ENCODE data around the gene COPG2.
"Not testable (repeated sequence)": the region's sequence is repeated elsewhere in the genome, so short reads cannot be mapped to it uniquely, and the experiment has no call there.

The COPG2 gene

DNA sequence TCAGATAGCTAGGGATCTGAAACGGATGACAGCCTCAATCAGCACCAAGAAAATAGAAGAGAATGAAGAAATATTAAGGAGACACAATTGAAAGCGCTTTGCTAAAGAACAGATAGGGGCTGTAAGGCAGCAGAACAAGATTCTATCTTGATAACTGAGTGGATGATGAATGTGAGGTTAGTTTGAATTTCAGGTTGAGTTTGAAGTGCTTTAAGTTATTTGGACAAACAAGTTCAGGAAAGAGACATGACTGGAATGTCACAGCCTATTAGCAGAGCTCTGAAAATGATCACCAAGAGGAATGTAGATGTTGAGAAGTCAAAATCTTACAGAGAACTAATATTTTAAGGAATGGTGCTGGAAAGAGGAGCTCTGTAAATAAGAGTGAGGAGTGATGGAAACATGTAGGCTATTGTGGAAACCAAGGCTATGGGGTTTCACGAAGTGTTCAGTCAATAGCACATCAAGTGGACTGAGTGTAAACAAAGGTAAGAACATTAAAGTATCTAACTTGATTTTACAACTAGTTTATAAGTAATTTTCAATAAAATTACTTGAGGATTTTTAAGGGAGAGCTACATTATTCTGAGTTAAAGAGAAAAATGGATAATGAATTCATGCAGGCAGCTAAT lies 115.0 kb downstream of the COPG2 start:
- no peak for ATAC-seq (ENCODE audit: low read depth)
- no peak overlapping the region for H3K27ac ChIP-seq (ENCODE audit: poor library complexity, severe bottlenecking)
- peaks cover 8% of the 10 kb centered on the region; the same call in 1 of the 2 replicates for H3K36me3 ChIP-seq (ENCODE audit: low read depth)
- no peak for DNase-seq (ENCODE audit: low spot score)
- H3K4me3 ChIP-seq (ENCODE audit: severe bottlenecking): no peak overlapping the region
- no peaks in the 10 kb centered on the region for H3K27me3 ChIP-seq (ENCODE audit: insufficient read depth, poor library complexity, severe bottlenecking)
- H3K9me3 ChIP-seq (ENCODE audit: severe bottlenecking): no peaks in the 10 kb centered on the region
- H3K4me1 ChIP-seq (ENCODE audit: insufficient read depth, poor library complexity, severe bottlenecking): no peaks in the 10 kb centered on the region
- TF ChIP-seq, protein P1, sequence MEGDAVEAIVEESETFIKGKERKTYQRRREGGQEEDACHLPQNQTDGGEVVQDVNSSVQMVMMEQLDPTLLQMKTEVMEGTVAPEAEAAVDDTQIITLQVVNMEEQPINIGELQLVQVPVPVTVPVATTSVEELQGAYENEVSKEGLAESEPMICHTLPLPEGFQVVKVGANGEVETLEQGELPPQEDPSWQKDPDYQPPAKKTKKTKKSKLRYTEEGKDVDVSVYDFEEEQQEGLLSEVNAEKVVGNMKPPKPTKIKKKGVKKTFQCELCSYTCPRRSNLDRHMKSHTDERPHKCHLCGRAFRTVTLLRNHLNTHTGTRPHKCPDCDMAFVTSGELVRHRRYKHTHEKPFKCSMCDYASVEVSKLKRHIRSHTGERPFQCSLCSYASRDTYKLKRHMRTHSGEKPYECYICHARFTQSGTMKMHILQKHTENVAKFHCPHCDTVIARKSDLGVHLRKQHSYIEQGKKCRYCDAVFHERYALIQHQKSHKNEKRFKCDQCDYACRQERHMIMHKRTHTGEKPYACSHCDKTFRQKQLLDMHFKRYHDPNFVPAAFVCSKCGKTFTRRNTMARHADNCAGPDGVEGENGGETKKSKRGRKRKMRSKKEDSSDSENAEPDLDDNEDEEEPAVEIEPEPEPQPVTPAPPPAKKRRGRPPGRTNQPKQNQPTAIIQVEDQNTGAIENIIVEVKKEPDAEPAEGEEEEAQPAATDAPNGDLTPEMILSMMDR (IDR thresholded peaks at IDR 0.05; ENCODE audit: poor library complexity, severe bottlenecking): no peak

DNA sequence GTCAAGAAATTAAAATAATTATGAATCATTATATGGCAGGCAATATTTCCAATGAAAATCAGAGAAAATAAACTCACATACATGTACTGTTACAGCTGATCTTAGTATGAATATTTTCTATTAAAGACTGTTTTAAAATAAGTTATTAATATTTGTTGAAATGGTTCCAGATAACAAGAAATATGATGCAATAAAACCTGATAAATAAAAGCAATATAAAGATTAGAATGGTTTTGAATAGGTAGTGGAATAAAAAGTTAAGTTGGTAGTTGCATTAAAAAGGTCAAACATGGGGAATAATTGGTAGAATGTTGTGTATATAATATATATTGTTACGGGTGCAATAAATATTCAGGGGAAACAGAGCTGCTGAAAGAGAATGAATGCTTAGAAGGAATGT lies 124.2 kb downstream of the COPG2 start:
- Histone ChIP-seq H3K27me3 (ENCODE audit: insufficient read depth, poor library complexity, severe bottlenecking) (no peaks in the 10 kb centered on the region), H3K9me3 (ENCODE audit: severe bottlenecking) (no peaks in the 10 kb centered on the region), H3K36me3 (ENCODE audit: low read depth) (peaks cover 2% of the 10 kb centered on the region; the same call in 1 of the 2 replicates), H3K4me3 (ENCODE audit: severe bottlenecking) (no peak overlapping the region), H3K4me1 (ENCODE audit: insufficient read depth, poor library complexity, severe bottlenecking) (no peaks in the 10 kb centered on the region), H3K27ac (ENCODE audit: poor library complexity, severe bottlenecking) (no peak overlapping the region)
- ATAC-seq (ENCODE audit: low read depth) (no peak), DNase-seq (ENCODE audit: low spot score) (no peak)
- TF ChIP-seq, protein P1 (IDR thresholded peaks at IDR 0.05; ENCODE audit: poor library complexity, severe bottlenecking): no peak

DNA sequence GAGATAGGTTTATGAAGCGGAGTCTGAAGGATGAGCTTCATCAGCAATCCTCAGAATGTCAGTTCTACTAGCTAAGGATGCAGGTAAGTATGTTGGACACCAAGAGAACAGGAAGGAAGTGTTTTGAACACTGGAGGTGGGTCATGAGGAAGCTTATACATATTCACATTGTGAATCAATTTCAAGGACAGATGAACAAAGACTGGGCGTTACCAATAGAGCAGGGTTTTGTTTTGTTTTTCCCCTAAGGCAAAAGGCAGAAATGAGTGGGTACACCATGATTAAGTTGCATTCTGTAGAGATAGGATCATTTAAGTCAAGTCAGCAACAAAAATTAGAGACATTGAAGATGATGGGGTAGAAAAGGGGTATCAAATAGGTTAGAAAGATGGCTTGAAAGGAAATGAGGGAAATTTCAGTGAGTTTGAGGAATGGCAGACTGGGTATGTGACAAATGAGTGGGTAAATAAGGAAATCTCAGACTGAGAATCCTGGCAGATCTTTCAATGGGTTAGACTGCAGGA lies 125.0 kb downstream of the COPG2 start:
- no peaks in the 10 kb centered on the region for H3K4me1 ChIP-seq (ENCODE audit: insufficient read depth, poor library complexity, severe bottlenecking)
- H3K27me3 ChIP-seq (ENCODE audit: insufficient read depth, poor library complexity, severe bottlenecking): no peaks in the 10 kb centered on the region
- no peaks in the 10 kb centered on the region for H3K36me3 ChIP-seq (ENCODE audit: low read depth)
- no peak for ATAC-seq (ENCODE audit: low read depth)
- DNase-seq (ENCODE audit: low spot score): no peak
- H3K4me3 ChIP-seq (ENCODE audit: severe bottlenecking): no peak overlapping the region
- no peak overlapping the region for H3K27ac ChIP-seq (ENCODE audit: poor library complexity, severe bottlenecking)
- H3K9me3 ChIP-seq (ENCODE audit: severe bottlenecking): no peaks in the 10 kb centered on the region
- TF ChIP-seq, protein P1 (IDR thresholded peaks at IDR 0.05; ENCODE audit: poor library complexity, severe bottlenecking): no peak

DNA sequence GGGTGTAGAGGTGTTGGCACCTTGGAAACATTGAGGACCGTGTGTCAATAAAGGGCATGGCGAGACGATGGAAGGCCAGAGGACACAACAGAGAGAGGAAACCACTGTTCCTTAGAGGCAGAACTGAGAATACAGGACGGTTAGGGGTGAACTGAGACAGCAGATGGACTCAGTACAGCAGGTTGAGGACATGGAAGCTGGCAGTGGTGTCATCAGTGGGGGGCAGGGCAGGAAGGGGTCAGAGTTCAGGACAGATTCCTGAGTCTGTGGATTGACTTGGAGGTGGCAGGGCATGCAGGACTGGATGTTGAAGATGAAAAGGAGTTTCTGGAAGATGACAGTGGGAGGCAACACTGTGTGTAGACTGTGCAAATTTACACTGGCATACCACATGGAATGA lies 126.3 kb downstream of the COPG2 start:
- not testable (repeated sequence) for H3K9me3 ChIP-seq (ENCODE audit: severe bottlenecking); H3K27me3 ChIP-seq (ENCODE audit: insufficient read depth, poor library complexity, severe bottlenecking); ATAC-seq (ENCODE audit: low read depth); H3K4me1 ChIP-seq (ENCODE audit: insufficient read depth, poor library complexity, severe bottlenecking); H3K27ac ChIP-seq (ENCODE audit: poor library complexity, severe bottlenecking); DNase-seq (ENCODE audit: low spot score); H3K4me3 ChIP-seq (ENCODE audit: severe bottlenecking); H3K36me3 ChIP-seq (ENCODE audit: low read depth)

DNA sequence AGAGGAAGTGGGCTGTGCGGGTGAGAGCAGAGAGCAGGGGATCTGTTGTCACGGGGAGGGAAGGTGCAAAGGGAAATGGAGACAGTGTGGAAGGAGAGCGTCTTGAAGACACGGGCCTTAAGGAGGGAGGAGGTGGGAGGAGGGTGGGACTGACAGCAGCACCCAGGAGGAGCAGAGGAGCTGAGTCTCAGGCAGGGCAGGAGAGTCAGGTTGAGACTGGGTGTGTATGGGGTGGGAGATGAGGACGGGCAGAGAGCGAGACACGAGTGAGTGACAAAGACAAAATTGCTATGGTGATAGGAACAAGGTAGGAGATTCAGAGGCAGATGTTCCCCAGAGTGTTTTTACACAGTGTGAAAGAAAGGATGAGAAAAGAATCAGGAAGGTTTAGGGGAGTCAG lies 127.3 kb downstream of the COPG2 start:
- not testable (repeated sequence) for DNase-seq (ENCODE audit: low spot score); H3K27ac ChIP-seq (ENCODE audit: poor library complexity, severe bottlenecking); H3K27me3 ChIP-seq (ENCODE audit: insufficient read depth, poor library complexity, severe bottlenecking); H3K4me1 ChIP-seq (ENCODE audit: insufficient read depth, poor library complexity, severe bottlenecking); H3K36me3 ChIP-seq (ENCODE audit: low read depth); ATAC-seq (ENCODE audit: low read depth); H3K9me3 ChIP-seq (ENCODE audit: severe bottlenecking); H3K4me3 ChIP-seq (ENCODE audit: severe bottlenecking)

DNA sequence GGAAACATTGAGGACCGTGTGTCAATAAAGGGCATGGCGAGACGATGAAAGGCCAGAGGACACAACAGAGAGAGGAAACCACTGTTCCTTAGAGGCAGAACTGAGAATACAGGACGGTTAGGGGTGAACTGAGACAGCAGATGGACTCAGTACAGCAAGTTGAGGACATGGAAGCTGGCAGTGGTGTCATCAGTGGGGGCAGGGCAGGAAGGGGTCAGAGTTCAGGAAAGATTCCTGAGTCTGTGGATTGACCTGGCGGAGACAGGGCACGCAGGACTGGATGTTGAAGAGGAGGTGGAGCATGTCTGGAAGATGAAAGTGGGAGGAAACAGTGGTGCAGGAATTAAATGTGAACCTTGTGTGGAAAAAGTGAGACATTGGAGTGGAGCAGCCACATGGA lies 130.7 kb downstream of the COPG2 start:
- ATAC-seq (ENCODE audit: low read depth); H3K27ac ChIP-seq (ENCODE audit: poor library complexity, severe bottlenecking); H3K4me3 ChIP-seq (ENCODE audit: severe bottlenecking); H3K36me3 ChIP-seq (ENCODE audit: low read depth); H3K9me3 ChIP-seq (ENCODE audit: severe bottlenecking); H3K27me3 ChIP-seq (ENCODE audit: insufficient read depth, poor library complexity, severe bottlenecking); H3K4me1 ChIP-seq (ENCODE audit: insufficient read depth, poor library complexity, severe bottlenecking); DNase-seq (ENCODE audit: low spot score): not testable (repeated sequence)

Measured in RWPE2 (cell line).